ENCODE results near the gene SULT1A2. TPM values are rescaled to one million over a fixed set of nuclear protein-coding genes. Genes with fewer than 3 reads are reported as not detected.

Gene SULT1A2
- total and polyA plus RNA-seq, 2 of the 13 experiments (the other 11 are each of a cell fraction or from before 2014, with no cell fraction given): 33.0 to 34.2 TPM

- Histone ChIP-seq H3K27ac (ENCODE audit: extremely low read length, insufficient read depth, low read length) (no peak overlapping the region), H3K4me1 (ENCODE audit: insufficient read depth, low read length) (peaks cover 34% of the 10 kb centered on the region), H2AFZ (ENCODE audit: low read length) (no peak overlapping the region), H3K9me3 (ENCODE audit: low read length) (no peaks in the 10 kb centered on the region), H3K27me3 (ENCODE audit: control insufficient read depth in 1 of 2, insufficient read depth in 2 of 2, low read length in 2 of 2) (no peaks in the 10 kb centered on the region), H3K4me3 (replicated peaks in 1 of 3; ENCODE audit: insufficient read depth in 1 of 3, low read depth in 2 of 3, low read length in 3 of 3) (no peak overlapping the region), H4K20me1 (ENCODE audit: insufficient read depth, low read length) (no peaks in the 10 kb centered on the region), H3K9ac (ENCODE audit: insufficient read depth, low read depth, low read length) (no peak overlapping the region), H3K4me2 (ENCODE audit: low read depth, low read length) (no peak overlapping the region), H3K79me2 (ENCODE audit: insufficient read depth, low read length) (no peaks in the 10 kb centered on the region), H3K36me3 (replicated peaks in 1 of 2; ENCODE audit: control insufficient read depth in 1 of 2, insufficient read depth in 2 of 2, low read length in 2 of 2) (no peaks in the 10 kb centered on the region)
- peak; percentile 16; the same call in 2 of the 3 replicates for ATAC-seq
- ChIA-PET POLR2A (no interaction called here), CTCF (ENCODE audit: low intra/inter-chr PET ratio, low total read pairs) (no interaction called here)
- intact Hi-C loops (cut with micrococcal nuclease; ENCODE audit: unreplicated experiment) (no loop called here), in situ Hi-C loops (cut with HindIII; ENCODE audit: extremely low pct_ligation_motif_present, low pct_unique_long_range_greater_than_20kb) (no loop called here)
- no peak for DNase-seq (ENCODE audit: low spot score)
- no TSS peak for BruUV-seq (replicated peaks)
- FAIRE-seq: no peak
- TF ChIP-seq MAFG (CRISPR knock-in tag; IDR thresholded peaks at IDR 0.05) (no peak), PITX1 (CRISPR knock-in tag; IDR thresholded peaks at IDR 0.05) (no peak), ZNF143 (CRISPR knock-in tag; IDR thresholded peaks at IDR 0.05) (no peak), HMG20B (CRISPR knock-in tag; conservative IDR thresholded peaks at IDR 0.05) (no peak), ZNF572 (CRISPR knock-in tag; IDR thresholded peaks at IDR 0.05) (no peak), HNRNPLL (IDR thresholded peaks at IDR 0.05; ENCODE audit: low read depth, low read length, poor library complexity, severe bottlenecking) (no peak), ZNF441 (CRISPR knock-in tag; IDR thresholded peaks at IDR 0.05; ENCODE audit: borderline replicate concordance) (no peak), DNMT1 (CRISPR knock-in tag; IDR thresholded peaks at IDR 0.05) (peak; percentile 70; the same call in 1 of the 2 replicates), FOXA1 (IDR thresholded peaks at IDR 0.05) (no peak), FOXA1 (CRISPR knock-in tag; IDR thresholded peaks at IDR 0.05) (no peak), HOXA3 (CRISPR knock-in tag; IDR thresholded peaks at IDR 0.05) (peak; percentile 34)
- WGBS (ENCODE audit: low lambda C conversion rate): 93% methylated on average over 68 of the region's 68 CpGs
Measured at GRCh38 chr16:28623172-28623711, 26.4 kb upstream of the SULT1A2 start.
